Uterus (tissue), 4 donors: Measurements from ENCODE around the gene IFT57. TPM values are rescaled to one million over a fixed set of nuclear protein-coding genes. Genes with fewer than 3 reads are reported as not detected.
"Not testable (repeated sequence)": the region's sequence is repeated elsewhere in the genome, so short reads cannot be mapped to it uniquely, and the experiment has no call there.

Experiments used
- DNase-seq, 2 donors: peaks; one replicate each; pipeline ENCODE4 v3.0.0-alpha.2; 2019 to 2020
- H3K27ac ChIP-seq, 2 donors: fragments of 200-600 bp; sonication (generic); 1 replicate in 1 of 2; 2 replicates in 1 of 2; pipeline ENCODE4 v1.5.1; 2016 to 2018
- H3K27me3 ChIP-seq, 2 donors: fragments of 200-600 bp; sonication (generic); one replicate each; pipeline ENCODE4 v1.5.1; 2018 to 2019; ENCODE audit warnings: control low read depth in 1 of 2
- H3K36me3 ChIP-seq, 2 donors: fragments of 200-600 bp; sonication (generic); one replicate each; pipeline ENCODE4 v1.5.1; 2019; ENCODE audit warnings: control low read depth in 1 of 2
- H3K4me1 ChIP-seq, 2 donors: fragments of 200-600 bp; sonication (generic); one replicate each; pipeline ENCODE4 v1.5.1; 2018 to 2019; ENCODE audit warnings: control low read depth in 1 of 2
- H3K4me3 ChIP-seq, 2 donors: fragments of 200-600 bp; sonication (generic); 1 replicate in 1 of 2; 2 replicates in 1 of 2; pipeline ENCODE4 v1.5.1; 2018 to 2019; ENCODE audit warnings: mild to moderate bottlenecking in 1 of 2
- H3K9me3 ChIP-seq, 2 donors: fragments of 200-600 bp; sonication (generic); one replicate each; pipeline ENCODE4 v1.5.1; 2019; ENCODE audit warnings: control low read depth in 1 of 2
- POLR2A ChIP-seq, 2 donors: fragments of 450-650 bp; IDR thresholded peaks; one replicate each; pipeline ENCODE4 v1.6.1; 2016; ENCODE audit warnings: antibody characterized with exemption in 2 of 2, mild to moderate bottlenecking in 1 of 2, moderate library complexity in 1 of 2
- intact Hi-C: fragments of 100-400 bp; cut with DNase I; formaldehyde crosslinking; loops from one replicate; pipeline ENCODE4 v1.15.1; 2023; ENCODE audit warnings: low total_unique reads
- total RNA-seq, 4 donors: library from RNA; depleted of rRNA in 3 of 4; stranded (reverse); fragments of >200 nt in 3 of 4; gene quantifications; one replicate each; pipeline versions ENCODE4 v1.1.0 to v1.2.4, GENCODE V29; 2014 to 2023
- TF ChIP-seq, protein P1 (sequence below), 4 experiments: fragments of 200-600 bp in 2 of 4; fragments of 450-650 bp in 2 of 4; sonication (generic) in 2 of 4; IDR thresholded peaks; one replicate each; pipeline ENCODE4 v1.5.1; 2016 to 2019; ENCODE audit warnings: antibody characterized with exemption in 4 of 4, mild to moderate bottlenecking in 2 of 4, moderate library complexity in 1 of 4
- donor health status: DM: yes; HTN: yes; CAD: no.

IFT57 gene
- total RNA-seq, result 10 to 100 TPM; 40.0 to 60.9 (median 55.3) TPM

DNA sequence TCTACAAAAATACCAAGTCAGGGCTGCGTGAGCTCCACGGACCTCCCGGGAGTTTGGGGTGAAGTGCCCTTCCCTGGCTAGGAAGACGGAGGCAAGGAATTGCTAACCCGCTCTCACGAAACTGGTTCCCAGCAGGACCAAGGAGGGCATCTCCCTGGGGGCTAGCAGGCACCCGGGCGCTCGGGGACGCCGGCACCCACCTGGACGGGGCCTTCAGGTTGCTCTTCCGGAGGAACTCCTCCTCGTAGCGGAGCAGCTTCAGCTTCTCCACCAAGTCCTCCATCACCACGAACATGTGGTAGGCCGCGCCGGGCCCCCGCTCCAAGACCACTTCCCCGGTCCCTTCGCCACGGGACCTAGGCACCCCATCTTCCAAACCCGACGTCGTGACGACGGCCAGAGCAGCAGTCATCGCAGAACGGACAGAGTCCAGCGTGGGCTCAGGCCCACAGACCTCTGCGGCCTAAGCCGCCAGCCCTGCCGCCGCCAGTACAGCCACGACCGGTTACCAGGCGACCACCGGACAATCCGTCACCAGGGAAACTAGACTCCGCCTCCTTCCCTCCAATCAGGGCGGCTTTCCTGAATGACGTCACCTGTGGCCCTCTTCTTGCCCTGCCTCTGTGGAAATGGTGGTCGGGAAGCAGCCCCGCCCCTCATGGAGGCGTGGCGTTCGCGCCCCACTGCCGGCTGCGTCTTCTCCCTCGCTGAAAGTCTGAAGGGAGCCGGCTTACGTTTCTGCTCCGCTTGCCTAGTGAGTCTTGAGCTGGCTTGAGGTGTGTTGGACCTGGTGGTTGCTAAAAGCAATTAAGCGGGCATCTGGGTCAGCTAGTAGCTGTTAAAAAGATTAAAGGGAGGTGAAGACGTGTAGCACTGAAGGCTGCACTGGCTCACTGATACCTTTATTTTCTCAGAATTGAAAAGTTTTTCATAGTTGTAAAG is at the start of gene IFT57:
TSS of gene IFT57 (minus strand) at position 514 of the 942 bp plus-strand sequence. CDS start at position 412, 102 bp downstream.
- peak; percentile 61 to 76 for TF ChIP-seq POLR2A (IDR thresholded peaks at IDR 0.05)
- TF ChIP-seq, protein P1, sequence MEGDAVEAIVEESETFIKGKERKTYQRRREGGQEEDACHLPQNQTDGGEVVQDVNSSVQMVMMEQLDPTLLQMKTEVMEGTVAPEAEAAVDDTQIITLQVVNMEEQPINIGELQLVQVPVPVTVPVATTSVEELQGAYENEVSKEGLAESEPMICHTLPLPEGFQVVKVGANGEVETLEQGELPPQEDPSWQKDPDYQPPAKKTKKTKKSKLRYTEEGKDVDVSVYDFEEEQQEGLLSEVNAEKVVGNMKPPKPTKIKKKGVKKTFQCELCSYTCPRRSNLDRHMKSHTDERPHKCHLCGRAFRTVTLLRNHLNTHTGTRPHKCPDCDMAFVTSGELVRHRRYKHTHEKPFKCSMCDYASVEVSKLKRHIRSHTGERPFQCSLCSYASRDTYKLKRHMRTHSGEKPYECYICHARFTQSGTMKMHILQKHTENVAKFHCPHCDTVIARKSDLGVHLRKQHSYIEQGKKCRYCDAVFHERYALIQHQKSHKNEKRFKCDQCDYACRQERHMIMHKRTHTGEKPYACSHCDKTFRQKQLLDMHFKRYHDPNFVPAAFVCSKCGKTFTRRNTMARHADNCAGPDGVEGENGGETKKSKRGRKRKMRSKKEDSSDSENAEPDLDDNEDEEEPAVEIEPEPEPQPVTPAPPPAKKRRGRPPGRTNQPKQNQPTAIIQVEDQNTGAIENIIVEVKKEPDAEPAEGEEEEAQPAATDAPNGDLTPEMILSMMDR (IDR thresholded peaks at IDR 0.05), result no peak
- Histone ChIP-seq H3K36me3 (no peaks in the 10 kb centered on the region), H3K27me3 (no peaks in the 10 kb centered on the region), H3K4me3 (peak within 1 kb of the TSS; percentile 91 to 98), H3K27ac (peak within 1 kb of the TSS; percentile 64 to 82), H3K4me1 (peaks cover 4 to 5% of the 10 kb centered on the region in 2 donors), H3K9me3 (no peaks in the 10 kb centered on the region)
- intact Hi-C loops, result no loop called here
- DNase-seq, result peak; percentile 98 to 99

DNA sequence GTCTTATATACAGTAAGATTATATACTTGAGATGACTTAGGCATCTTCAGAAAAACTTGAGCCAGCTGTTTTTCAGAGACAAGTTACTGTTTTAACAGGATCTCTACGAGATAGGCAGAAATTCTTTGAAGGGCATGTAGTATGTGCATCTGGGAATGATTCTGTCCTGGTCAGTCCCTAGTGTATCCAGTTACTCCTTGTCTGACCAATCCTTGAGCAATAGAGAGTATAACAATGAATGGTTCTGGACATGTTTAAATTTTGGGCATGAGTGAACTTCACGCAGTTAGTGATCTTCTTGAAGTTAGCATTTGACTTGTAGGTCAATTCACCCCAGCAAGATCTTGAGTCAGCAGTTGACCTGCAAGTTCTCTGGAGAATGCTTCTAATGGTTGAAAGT is 49.4 kb upstream of the IFT57 start:
- Histone ChIP-seq H3K27me3 (no peaks in the 10 kb centered on the region), H3K9me3 (no peaks in the 10 kb centered on the region), H3K4me3 (no peak overlapping the region), H3K27ac (no peak overlapping the region), H3K36me3 (no peaks in the 10 kb centered on the region), H3K4me1 (no peaks in the 10 kb centered on the region)
- intact Hi-C loops, result no loop called here
- no peak for DNase-seq
- TF ChIP-seq, protein P1 (IDR thresholded peaks at IDR 0.05), result no peak
- TF ChIP-seq POLR2A (IDR thresholded peaks at IDR 0.05), result no peak

- H3K27ac ChIP-seq, DNase-seq, H3K4me3 ChIP-seq, H3K9me3 ChIP-seq, H3K36me3 ChIP-seq, H3K4me1 ChIP-seq, H3K27me3 ChIP-seq, intact Hi-C loops: not testable (repeated sequence)
These were observed 46.0 kb upstream of the IFT57 start for GRCh38 chr3:108268235-108268634.

GRCh38 chr3:108264534-108265298 is 42.5 kb upstream of the IFT57 start:
- H3K4me1 ChIP-seq, H3K27me3 ChIP-seq, H3K9me3 ChIP-seq, DNase-seq, H3K27ac ChIP-seq, intact Hi-C loops, H3K4me3 ChIP-seq, H3K36me3 ChIP-seq: not testable (repeated sequence)

DNA sequence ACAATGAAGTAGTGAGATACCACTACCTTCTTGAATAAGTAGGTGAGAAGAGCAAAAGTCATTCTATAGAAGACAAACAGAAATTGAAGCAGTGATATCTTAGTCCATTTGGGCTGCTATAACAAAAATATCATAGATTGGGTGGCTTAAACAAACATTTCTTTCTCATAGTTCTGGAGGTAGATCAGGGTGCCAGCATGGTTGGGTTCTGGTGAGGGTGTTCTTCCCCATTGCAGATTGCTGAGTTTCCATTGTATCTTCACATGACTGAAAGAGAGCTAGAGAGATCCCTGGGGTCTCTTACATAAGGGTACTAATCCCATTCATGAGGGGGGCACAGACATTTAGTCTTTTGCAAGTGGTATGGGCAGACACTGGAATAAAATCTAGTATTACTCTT is 32.9 kb upstream of the IFT57 start:
- DNase-seq, result no peak
- Histone ChIP-seq H3K36me3 (no peaks in the 10 kb centered on the region), H3K27me3 (no peaks in the 10 kb centered on the region), H3K9me3 (no peaks in the 10 kb centered on the region), H3K27ac (no peak overlapping the region), H3K4me3 (no peak overlapping the region), H3K4me1 (no peaks in the 10 kb centered on the region)
- intact Hi-C loops, result no loop called here
- TF ChIP-seq, protein P1 (IDR thresholded peaks at IDR 0.05), result no peak
- TF ChIP-seq POLR2A (IDR thresholded peaks at IDR 0.05), result no peak

GRCh38 chr3:108251844-108252243 is 29.6 kb upstream of the IFT57 start:
- Histone ChIP-seq H3K27ac (no peak overlapping the region), H3K36me3 (no peaks in the 10 kb centered on the region)
- intact Hi-C loops, result no loop called here

More at GRCh38 chr3:108251844-108252243, 29.6 kb upstream of the IFT57 start:
- Histone ChIP-seq H3K4me1 (no peaks in the 10 kb centered on the region), H3K9me3 (no peaks in the 10 kb centered on the region), H3K4me3 (no peak overlapping the region), H3K27me3 (no peaks in the 10 kb centered on the region)
- no peak for DNase-seq
- TF ChIP-seq, protein P1 (IDR thresholded peaks at IDR 0.05), result no peak
- TF ChIP-seq POLR2A (IDR thresholded peaks at IDR 0.05), result no peak
